Lung (tissue), 12 donors: ENCODE measurements around the gene C2orf49. TPM values are rescaled to one million over a fixed set of nuclear protein-coding genes. Genes with fewer than 3 reads are reported as not detected.

Experiments used
- ATAC-seq: fragments of 200-7000 bp; cut with Tn5 transposase; one replicate; pipeline ENCODE4 v1.9.1; 2020; ENCODE audit warnings: moderate number of reproducible peaks; ENCODE audit not compliant: insufficient read depth, low FRiP score
- DNase-seq, 3 donors: peaks; one replicate each; pipeline ENCODE4 v3.0.0-alpha.2; 2013 to 2017
- H3K27ac ChIP-seq, 2 donors: one replicate each; pipeline ENCODE4 v1.5.1; 2013; ENCODE audit warnings: mild to moderate bottlenecking in 2 of 2, moderate library complexity in 2 of 2, control low read depth in 1 of 2, inconsistent platforms in 1 of 2, low read depth in 1 of 2, low read length in 1 of 2
- H3K27me3 ChIP-seq, 3 donors: one replicate each; pipeline ENCODE4 v1.5.1; 2013; ENCODE audit warnings: low read length in 2 of 3; ENCODE audit not compliant: control insufficient read depth in 3 of 3, insufficient read depth in 3 of 3
- H3K36me3 ChIP-seq, 4 donors: one replicate each; pipeline ENCODE4 v1.5.1; 2013; ENCODE audit warnings: low read length in 4 of 4, mild to moderate bottlenecking in 1 of 4, moderate library complexity in 1 of 4; ENCODE audit not compliant: control insufficient read depth in 4 of 4, insufficient read depth in 4 of 4
- H3K4me1 ChIP-seq, 5 donors: one replicate each; pipeline ENCODE4 v1.5.1; 2013; ENCODE audit warnings: low read length in 5 of 5, mild to moderate bottlenecking in 2 of 5, moderate library complexity in 1 of 5; ENCODE audit not compliant: control insufficient read depth in 5 of 5, insufficient read depth in 5 of 5
- H3K4me3 ChIP-seq: one replicate; pipeline ENCODE4 v1.5.1; 2013; ENCODE audit warnings: mild to moderate bottlenecking, control low read depth, moderate library complexity
- H3K9ac ChIP-seq, 2 donors: one replicate each; pipeline ENCODE4 v1.5.1; 2013; ENCODE audit warnings: low read length in 2 of 2, control low read depth in 1 of 2; ENCODE audit not compliant: insufficient read depth in 1 of 2
- H3K9me3 ChIP-seq, 4 donors: one replicate each; pipeline ENCODE4 v1.5.1; 2013; ENCODE audit warnings: low read length in 3 of 4, mild to moderate bottlenecking in 1 of 4, moderate library complexity in 1 of 4; ENCODE audit not compliant: control insufficient read depth in 4 of 4, insufficient read depth in 3 of 4
- CTCF ChIP-seq: IDR thresholded peaks from 2 replicates; pipeline ENCODE4 v1.5.1; 2012; ENCODE audit warnings: mild to moderate bottlenecking; ENCODE audit errors: control extremely low read depth, extremely low read depth
- WGBS, 2 donors: extraction: QIAGEN DNeasy Blood & Tissue Kit; methylation state at CpG; one replicate each; pipeline ENCODE4 v1.1.7; 2013; 5-methylcytosine and 5-hydroxymethylcytosine counted together
- polyA plus RNA-seq, 2 donors: library from polyadenylated mRNA; stranded (reverse); fragments of 200-250 nt; gene quantifications; one replicate each; pipeline ENCODE4 v1.2.1, GENCODE V29; 2013
- total RNA-seq, 2 donors: library from RNA; depleted of rRNA in 1 of 2; stranded (reverse); fragments of >200 nt in 1 of 2; gene quantifications; one replicate each; pipeline ENCODE4 v1.2.1, GENCODE V29; 2014 to 2021
- donor health status: control.
- donor health status: control.
- donor health status: Bipolar disorder and iron deficiency.
- donor health status: healthy.
- donor health status: DM: yes; HTN: yes; CAD: no.

C2orf49 gene
- total and polyA plus RNA-seq, 4 donors: 7.6 to 18.7 (median 10.7) TPM

- peaks cover 17 to 44% (median 26%) of the 10 kb centered on the region in 4 donors for H3K36me3 ChIP-seq
- peak in 2 of 3 donors; percentile 66 to 74 for DNase-seq
- H3K27me3 ChIP-seq: no peaks in the 10 kb centered on the region
- no peak overlapping the region for H3K4me3 ChIP-seq
- no peaks in the 10 kb centered on the region for H3K4me1 ChIP-seq
- no peaks in the 10 kb centered on the region for H3K9me3 ChIP-seq
- H3K27ac ChIP-seq: no peak overlapping the region
- 80 to 89% methylated on average over 4 of the region's 4 CpGs for WGBS, 2 donors
- no peak for TF ChIP-seq CTCF
- no peak overlapping the region for H3K9ac ChIP-seq
- no peak for ATAC-seq
These were observed 7.5 kb downstream of the C2orf49 start for GRCh38 chr2:105344704-105345345.

- Histone ChIP-seq H3K9me3 (peaks cover 0 to 10% (median 2%) of the 10 kb centered on the region in 4 donors), H3K4me3 (no peak overlapping the region), H3K27ac (no peak overlapping the region), H3K9ac (no peak overlapping the region), H3K36me3 (peaks cover 15 to 24% (median 21%) of the 10 kb centered on the region in 4 donors), H3K4me1 (peaks cover 0 to 6% (median 0%) of the 10 kb centered on the region in 5 donors), H3K27me3 (no peaks in the 10 kb centered on the region)
- DNase-seq (no peak), ATAC-seq (no peak)
- TF ChIP-seq CTCF: no peak
- WGBS, 2 donors: 97 to 100% methylated on average over 1 of the region's 1 CpG
These were observed 19.8 kb downstream of the C2orf49 start for GRCh38 chr2:105357122-105357521.

GRCh38 chr2:105358593-105358992, 21.3 kb downstream of the C2orf49 start:
- H3K4me3 ChIP-seq: no peak overlapping the region
- 88 to 92% methylated on average over 6 of the region's 6 CpGs for WGBS, 2 donors
- TF ChIP-seq CTCF: no peak
- H3K9me3 ChIP-seq: peaks cover 0 to 10% (median 2%) of the 10 kb centered on the region in 4 donors
- peaks cover 0 to 6% (median 0%) of the 10 kb centered on the region in 5 donors for H3K4me1 ChIP-seq
- DNase-seq (no peak), ATAC-seq (no peak)
- no peak overlapping the region for H3K9ac ChIP-seq
- peaks cover 18 to 28% (median 24%) of the 10 kb centered on the region in 4 donors for H3K36me3 ChIP-seq
- peak overlapping the region in 1 of 2 donors; percentile 17 for H3K27ac ChIP-seq
- no peaks in the 10 kb centered on the region for H3K27me3 ChIP-seq
